GM19397 (cell line): Measurements from ENCODE around the gene CCDC13.

Experiments
- ATAC-seq: cut with Tn5 transposase; IDR thresholded peaks from one replicate; pipeline ENCODE4 v1.9.1; 2021; ENCODE audit warnings: mild to moderate bottlenecking, moderate library complexity; ENCODE audit not compliant: unreplicated experiment

The CCDC13 gene

GRCh38 chr3:42735615-42736014 is 37.4 kb downstream of the CCDC13 start:
- no peak for ATAC-seq

GRCh38 chr3:42735019-42735418 is 38.0 kb downstream of the CCDC13 start:
- no peak for ATAC-seq

DNA sequence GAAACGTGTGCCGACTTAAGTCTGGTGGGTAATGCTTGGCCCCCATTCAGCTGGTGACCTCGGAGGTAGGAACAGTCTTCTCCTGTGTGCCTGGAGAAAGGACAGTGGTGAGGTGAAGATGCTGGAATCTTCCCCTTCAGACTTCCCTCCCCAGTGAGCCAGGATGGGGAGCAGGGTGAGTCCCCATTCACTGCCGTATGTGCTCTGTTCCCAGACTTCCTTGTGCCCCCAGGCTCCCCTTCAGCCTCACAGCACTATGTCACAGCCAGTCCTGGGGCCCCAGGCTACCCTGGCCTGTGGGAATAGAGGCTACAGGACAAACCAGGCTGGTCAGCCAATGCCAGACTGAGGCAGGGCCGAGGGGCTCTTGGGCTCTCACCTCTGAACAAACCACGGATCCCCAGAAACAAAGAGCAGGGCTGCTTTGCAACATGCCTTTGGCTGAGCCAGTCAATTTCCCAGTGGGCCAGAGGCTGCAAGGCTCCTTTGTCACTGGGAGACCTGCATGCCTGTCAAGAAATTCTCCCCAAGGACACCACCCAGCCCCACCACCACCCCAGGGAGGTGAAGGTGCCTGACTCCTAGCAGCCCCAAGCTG is 38.7 kb downstream of the CCDC13 start:
- ATAC-seq, result no peak

GRCh38 chr3:42733501-42734262 is 39.4 kb downstream of the CCDC13 start:
- ATAC-seq, result no peak

- no peak for ATAC-seq
Measured at GRCh38 chr3:42732829-42733459, 40.1 kb downstream of the CCDC13 start.

DNA sequence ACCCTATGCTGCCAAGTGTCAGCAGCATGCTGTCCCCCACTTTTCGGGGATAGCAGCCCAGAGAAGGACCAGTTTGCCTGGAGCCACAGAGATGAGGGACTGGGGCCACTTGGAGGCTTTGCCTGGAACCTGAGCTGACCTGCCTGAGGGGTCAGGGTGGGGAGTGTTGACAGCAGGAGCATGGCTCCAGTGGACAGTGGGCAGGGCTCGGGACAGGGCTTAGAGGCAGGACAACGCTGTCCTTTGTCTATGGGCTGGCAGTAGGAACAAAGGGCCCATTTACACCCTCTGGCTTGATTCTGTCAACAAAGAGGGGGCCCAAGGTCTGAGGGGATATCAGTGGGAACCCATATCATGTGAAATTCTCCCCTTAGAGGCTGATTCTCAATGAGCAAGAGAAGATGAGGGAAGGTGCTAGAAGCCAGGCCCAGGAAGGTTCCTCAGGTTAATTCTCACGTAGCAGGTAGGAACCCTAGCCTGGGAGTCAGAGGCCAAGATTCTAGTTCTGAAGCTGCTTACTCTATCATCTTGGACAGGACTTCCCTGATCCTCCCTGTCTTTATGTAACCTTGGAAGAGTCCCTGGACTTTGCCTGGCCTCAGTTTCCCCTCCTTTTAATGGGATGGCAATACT is 40.7 kb downstream of the CCDC13 start:
- no peak for ATAC-seq

- no peak for ATAC-seq
Measured at GRCh38 chr3:42731476-42732195, 41.4 kb downstream of the CCDC13 start.

GRCh38 chr3:42730706-42731420 is 42.2 kb downstream of the CCDC13 start:
- no peak for ATAC-seq

- ATAC-seq, result no peak
Measured at GRCh38 chr3:42730294-42730693, 42.8 kb downstream of the CCDC13 start.

GRCh38 chr3:42729404-42730145 is 43.5 kb downstream of the CCDC13 start:
- ATAC-seq, result no peak

DNA sequence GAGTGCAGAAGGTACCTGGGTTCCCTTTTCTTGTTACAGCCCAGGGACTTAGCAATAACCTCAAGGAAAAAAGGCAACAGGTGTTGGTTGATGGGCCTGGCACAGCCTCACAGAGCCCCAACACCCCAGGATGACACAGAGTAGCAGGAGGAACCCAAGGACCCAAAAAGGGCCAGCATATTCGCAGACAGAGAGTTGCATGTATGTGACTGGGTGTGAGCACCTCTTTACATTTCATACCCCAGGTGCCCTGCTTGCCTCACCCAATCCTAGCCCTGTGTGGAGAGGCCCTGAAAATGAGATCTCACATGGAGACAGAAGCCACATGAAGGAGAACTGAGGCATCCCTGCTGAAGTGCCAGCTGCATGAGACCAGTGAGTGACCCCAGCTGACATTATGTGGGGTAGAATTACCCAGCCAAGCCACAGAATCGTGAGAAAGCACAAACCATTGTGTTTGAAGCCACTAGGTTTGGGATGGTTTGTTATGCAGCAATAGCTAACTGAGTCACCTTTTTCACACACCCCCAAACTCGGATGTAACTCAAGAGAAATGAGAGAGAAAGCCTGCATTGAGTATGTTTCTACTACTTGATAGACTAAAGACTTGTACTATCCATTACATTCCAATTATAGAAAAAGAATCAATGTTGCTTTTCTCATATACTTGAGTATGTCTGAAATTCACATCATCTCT is 44.2 kb downstream of the CCDC13 start:
- no peak for ATAC-seq

DNA sequence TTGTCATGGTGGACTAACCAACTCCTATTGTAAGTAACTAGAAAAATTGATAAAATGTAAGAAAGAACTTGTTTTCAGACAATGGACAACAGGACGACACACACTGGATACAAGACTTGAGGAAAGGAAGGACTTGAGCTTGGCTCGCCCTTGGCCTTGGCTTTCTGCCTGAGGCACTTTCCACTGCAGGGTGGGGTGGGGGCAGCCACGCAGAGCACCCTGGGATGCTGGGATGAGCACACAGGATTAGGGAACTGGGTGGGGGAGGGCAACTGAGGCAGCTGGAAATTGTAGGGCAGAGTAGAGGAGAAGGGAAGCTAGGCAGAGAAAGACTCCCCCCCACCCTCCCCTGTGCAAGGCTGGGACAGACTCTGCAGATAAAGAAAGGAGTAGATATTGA is 45.0 kb downstream of the CCDC13 start:
- ATAC-seq, result no peak

- ATAC-seq, result no peak
Measured at GRCh38 chr3:42725454-42725853, 47.6 kb downstream of the CCDC13 start.

- no peak for ATAC-seq
Measured at GRCh38 chr3:42723219-42723618, 49.8 kb downstream of the CCDC13 start.
